Panc1 (cell line): ENCODE results near the gene B4GALNT2. TPM values are rescaled to one million over a fixed set of nuclear protein-coding genes. Genes with fewer than 3 reads are reported as not detected.

Experiments used
- ATAC-seq: fragments of 200-7000 bp; cut with Tn5 transposase; 2 replicates; pipeline ENCODE4 v1.9.1; 2020; ENCODE audit warnings: mild to moderate bottlenecking, moderate library complexity
- BruUV-seq: library from RNA; stranded (reverse); fragments of 400-500 nt; replicated peaks from 2 replicates; lab custom pipeline; 2021; lab: Mats Ljungman, UMichigan
- CTCF ChIA-PET: fragments of 300-600 bp; sonication (Branson Sonifier 250); formaldehyde crosslinking; loops from one replicate; lab custom pipeline; 2022; ENCODE audit warnings: antibody characterized with exemption; lab: Charles Lee
- POLR2A ChIA-PET: fragments of 300-600 bp; sonication (Branson Sonifier 250); formaldehyde crosslinking; loops from one replicate; lab custom pipeline; 2022; ENCODE audit warnings: antibody characterized with exemption; lab: Charles Lee
- DNase-seq: peaks from one replicate; pipeline ENCODE4 v3.0.0-alpha.2; 2010; ENCODE audit warnings: low read depth, low spot score
- H3K27ac ChIP-seq: 2 replicates; pipeline ENCODE4 v1.5.1; 2011; ENCODE audit warnings: mild to moderate bottlenecking, low read length, inconsistent platforms
- H3K27me3 ChIP-seq: fragments of 200-500 bp; sonication (Bioruptor generic); 2 replicates; pipeline ENCODE4 v1.6.0; 2014; ENCODE audit warnings: low read length, inconsistent platforms; ENCODE audit not compliant: control insufficient read depth, insufficient read depth
- H3K36me3 ChIP-seq: fragments of 200-500 bp; sonication (Bioruptor generic); 2 replicates; pipeline ENCODE4 v1.5.1; 2014; ENCODE audit warnings: inconsistent platforms, mild to moderate bottlenecking, low read length, moderate library complexity; ENCODE audit not compliant: control insufficient read depth, insufficient read depth
- H3K4me1 ChIP-seq: 2 replicates; pipeline ENCODE4 v1.5.1; 2011; ENCODE audit warnings: inconsistent platforms, mild to moderate bottlenecking, low read length, moderate library complexity; ENCODE audit not compliant: control insufficient read depth, insufficient read depth
- H3K4me3 ChIP-seq, 2 experiments: 2 replicates each; pipeline ENCODE4 v1.5.1; 2011 to 2012; ENCODE audit warnings: low read depth in 2 of 2, low read length in 2 of 2, mild to moderate bottlenecking in 2 of 2, inconsistent platforms in 1 of 2, moderate library complexity in 1 of 2
- H3K9me3 ChIP-seq: fragments of 200-500 bp; sonication (Bioruptor generic); 2 replicates; pipeline ENCODE4 v1.5.1; 2014; ENCODE audit warnings: low read depth, mild to moderate bottlenecking, inconsistent platforms, low read length, moderate library complexity; ENCODE audit not compliant: control insufficient read depth, insufficient read depth
- POLR2AphosphoS5 ChIP-seq: IDR thresholded peaks from 2 replicates; pipeline ENCODE4 v1.6.1; 2012; ENCODE audit warnings: mild to moderate bottlenecking, low read depth, low read length, moderate library complexity
- REST ChIP-seq, 2 experiments: IDR thresholded peaks; 2 replicates each; pipeline ENCODE4 v1.6.1; 2011 to 2012; ENCODE audit warnings: low read depth in 2 of 2, control low read depth in 1 of 2, low read length in 1 of 2, mild to moderate bottlenecking in 1 of 2, moderate library complexity in 1 of 2; ENCODE audit not compliant: insufficient read depth in 1 of 2
- SIN3A ChIP-seq: IDR thresholded peaks from 2 replicates; pipeline ENCODE4 v1.6.1; 2012; ENCODE audit warnings: low read depth, mild to moderate bottlenecking, low read length, moderate library complexity, borderline replicate concordance; ENCODE audit not compliant: insufficient read depth
- TCF7L2 ChIP-seq: IDR thresholded peaks from 2 replicates; pipeline ENCODE4 v1.6.1; 2011; ENCODE audit warnings: mild to moderate bottlenecking, low read depth, low read length, inconsistent platforms
- in situ Hi-C: cut with HindIII; loops from 2 replicates; pipeline ENCODE4 v1.10.0; 2016; ENCODE audit warnings: low sequenced_read_pairs, low pct_unique_long_range_greater_than_20kb
- intact Hi-C: fragments of 100-400 bp; cut with micrococcal nuclease; formaldehyde crosslinking; loops from one replicate; pipeline ENCODE4 v1.10.0; 2022; ENCODE audit not compliant: unreplicated experiment
- total RNA-seq: library from RNA; stranded (reverse); gene quantifications from one replicate; pipeline ENCODE4 v1.2.1, GENCODE V29; 2021; ENCODE audit not compliant: unreplicated experiment
- TF ChIP-seq, protein P1 (sequence below): fragments of 450-650 bp; IDR thresholded peaks from 2 replicates; pipeline ENCODE4 v1.5.1; 2017; ENCODE audit warnings: mild to moderate bottlenecking

Gene B4GALNT2
- total RNA-seq, 1 experiment from 2014 or later, result not detected

GRCh38 chr17:49104511-49105074, 28.0 kb upstream of the B4GALNT2 start:
- no peak overlapping the region for H3K4me3 ChIP-seq
- intact Hi-C loops (no loop called here), in situ Hi-C loops (no loop called here)
- TF ChIP-seq POLR2AphosphoS5 (no peak), SIN3A (no peak), TCF7L2 (no peak), REST (IDR thresholded peaks at IDR 0.05; ENCODE audit: insufficient read depth in 1 of 2, low read depth in 2 of 2, low read length in 1 of 2) (no peak)
- TF ChIP-seq, protein P1, sequence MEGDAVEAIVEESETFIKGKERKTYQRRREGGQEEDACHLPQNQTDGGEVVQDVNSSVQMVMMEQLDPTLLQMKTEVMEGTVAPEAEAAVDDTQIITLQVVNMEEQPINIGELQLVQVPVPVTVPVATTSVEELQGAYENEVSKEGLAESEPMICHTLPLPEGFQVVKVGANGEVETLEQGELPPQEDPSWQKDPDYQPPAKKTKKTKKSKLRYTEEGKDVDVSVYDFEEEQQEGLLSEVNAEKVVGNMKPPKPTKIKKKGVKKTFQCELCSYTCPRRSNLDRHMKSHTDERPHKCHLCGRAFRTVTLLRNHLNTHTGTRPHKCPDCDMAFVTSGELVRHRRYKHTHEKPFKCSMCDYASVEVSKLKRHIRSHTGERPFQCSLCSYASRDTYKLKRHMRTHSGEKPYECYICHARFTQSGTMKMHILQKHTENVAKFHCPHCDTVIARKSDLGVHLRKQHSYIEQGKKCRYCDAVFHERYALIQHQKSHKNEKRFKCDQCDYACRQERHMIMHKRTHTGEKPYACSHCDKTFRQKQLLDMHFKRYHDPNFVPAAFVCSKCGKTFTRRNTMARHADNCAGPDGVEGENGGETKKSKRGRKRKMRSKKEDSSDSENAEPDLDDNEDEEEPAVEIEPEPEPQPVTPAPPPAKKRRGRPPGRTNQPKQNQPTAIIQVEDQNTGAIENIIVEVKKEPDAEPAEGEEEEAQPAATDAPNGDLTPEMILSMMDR, result no peak
- POLR2A ChIA-PET, result no interaction called here
- ATAC-seq (no peak), DNase-seq (no peak)
- H3K9me3 ChIP-seq, result no peaks in the 10 kb centered on the region
- no peak overlapping the region for H3K27ac ChIP-seq
- no peaks in the 10 kb centered on the region for H3K27me3 ChIP-seq
- no peaks in the 10 kb centered on the region for H3K36me3 ChIP-seq
- peaks cover 13% of the 10 kb centered on the region for H3K4me1 ChIP-seq
- no TSS peak for BruUV-seq
- CTCF ChIA-PET, result interaction anchor here (0.6 kb wide), 1 partner anchor 22 kb away, joined by 5 read pairs; no protein-coding TSS in a partner anchor

DNA sequence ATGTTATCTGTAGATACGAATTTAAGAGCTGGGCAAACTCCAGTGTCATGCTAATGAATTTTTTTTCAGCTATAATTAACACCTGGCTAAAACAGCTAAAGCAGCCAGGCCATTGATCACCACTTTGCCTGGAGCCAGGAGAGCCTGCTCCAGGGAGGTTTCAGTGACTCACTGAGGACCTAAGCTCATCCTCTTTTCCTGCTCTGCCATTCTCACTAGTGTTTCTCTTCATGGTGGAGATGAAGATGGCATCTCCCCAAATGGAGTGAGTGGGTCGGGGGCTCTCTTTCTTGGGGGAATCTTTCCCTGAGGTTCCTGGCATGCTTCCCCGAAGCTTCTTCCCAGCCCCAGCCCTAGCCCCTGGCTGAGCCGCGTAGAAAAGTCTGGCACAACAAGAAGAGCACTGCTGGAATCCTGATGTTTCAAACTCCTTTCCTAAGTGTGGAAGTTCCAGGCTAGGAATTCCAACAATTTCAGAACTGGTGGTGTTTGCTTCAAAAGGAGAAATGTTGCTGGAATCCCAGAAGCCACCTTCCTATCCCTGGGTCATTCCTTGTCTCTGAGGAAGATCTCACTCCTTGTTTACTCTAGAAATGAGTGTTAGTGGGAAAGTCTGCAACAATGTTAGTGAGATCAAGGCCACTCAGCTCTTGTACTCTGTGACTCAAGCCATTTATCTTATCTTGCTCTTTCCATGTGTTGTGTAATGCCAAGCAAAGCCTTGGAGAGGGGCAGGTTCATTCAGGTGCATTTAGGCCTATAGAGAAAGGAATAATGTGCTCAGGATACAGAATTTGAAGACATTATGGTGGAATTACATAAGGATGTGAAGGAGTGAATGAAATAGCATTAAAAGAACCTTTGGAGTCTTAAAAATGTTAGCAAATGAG, 26.0 kb upstream of the B4GALNT2 start:
- ChIA-PET CTCF (no interaction called here), POLR2A (interaction anchor here (0.8 kb wide), 1 partner anchor 37 kb away, joined by 4 read pairs; no protein-coding TSS in a partner anchor)
- intact Hi-C loops (no loop called here), in situ Hi-C loops (no loop called here)
- no peaks in the 10 kb centered on the region for H3K27me3 ChIP-seq
- DNase-seq (no peak), ATAC-seq (peak; percentile 27; the same call in 1 of the 2 replicates)
- no peaks in the 10 kb centered on the region for H3K36me3 ChIP-seq
- no peak; the same call in 1 of the 2 replicates for TF ChIP-seq TCF7L2
- TF ChIP-seq REST (IDR thresholded peaks at IDR 0.05; ENCODE audit: insufficient read depth in 1 of 2, low read depth in 2 of 2, low read length in 1 of 2), result 0 out of 4 replicates have a peak, but pooled peaks of 1 of the 2 experiments have one; percentile 28
- no peaks in the 10 kb centered on the region for H3K9me3 ChIP-seq
- no peak overlapping the region for H3K4me3 ChIP-seq
- BruUV-seq, result no TSS peak
- no peak overlapping the region for H3K27ac ChIP-seq
- peaks cover 8% of the 10 kb centered on the region for H3K4me1 ChIP-seq
